Skin epidermis (tissue), 12 donors: Measurements from ENCODE around the gene DLX6.
A peak's percentile ranks its signal among the peaks of the same experiment; 100 is the strongest.

Experiments
- H3K27ac ChIP-seq, 21 experiments: fragments of 200-600 bp; sonication (generic) in 11 of 21; one replicate each; pipeline ENCODE4 v1.5.0; 2020; ENCODE audit warnings: mild to moderate bottlenecking in 3 of 21, inconsistent platforms in 2 of 21, moderate library complexity in 2 of 21
- H3K4me3 ChIP-seq, 7 experiments: fragments of 200-600 bp; sonication (generic) in 2 of 7; one replicate each; pipeline ENCODE4 v1.5.0; 2020; ENCODE audit warnings: inconsistent platforms in 2 of 7, mild to moderate bottlenecking in 2 of 7, moderate library complexity in 1 of 7

DLX6 gene

DNA sequence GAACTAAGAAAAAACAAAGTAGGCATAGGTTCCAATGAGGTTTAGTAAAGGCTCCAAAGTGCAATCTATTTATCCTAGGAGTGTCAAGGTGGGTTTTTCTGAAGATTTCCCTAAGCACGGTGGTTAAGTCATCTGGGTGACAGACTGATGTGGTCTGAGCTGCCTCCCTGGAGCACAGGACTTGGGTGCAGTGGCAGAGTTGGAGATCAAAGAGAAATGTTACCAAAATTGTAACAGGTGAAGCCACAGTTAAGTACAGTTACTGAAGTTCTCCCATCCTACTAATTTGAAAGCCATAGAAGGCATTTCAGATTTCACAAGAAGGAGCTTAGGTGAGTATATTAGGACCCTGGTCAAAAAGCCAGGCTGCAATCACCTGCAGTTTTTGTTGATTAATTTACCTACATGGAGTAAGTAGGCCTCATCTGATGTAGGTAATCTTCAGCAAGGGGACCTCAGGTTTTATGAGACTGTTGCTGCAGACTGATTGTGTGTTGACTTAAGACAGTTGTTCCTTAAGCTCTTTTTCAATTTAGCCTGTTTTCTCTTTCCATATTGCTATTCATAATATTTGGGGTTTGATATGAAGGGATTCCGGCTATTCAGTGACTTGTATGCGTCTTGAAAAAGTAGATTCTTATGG is 3.0 kb downstream of the DLX6 start:
- no peak overlapping the region for H3K4me3 ChIP-seq

DNA sequence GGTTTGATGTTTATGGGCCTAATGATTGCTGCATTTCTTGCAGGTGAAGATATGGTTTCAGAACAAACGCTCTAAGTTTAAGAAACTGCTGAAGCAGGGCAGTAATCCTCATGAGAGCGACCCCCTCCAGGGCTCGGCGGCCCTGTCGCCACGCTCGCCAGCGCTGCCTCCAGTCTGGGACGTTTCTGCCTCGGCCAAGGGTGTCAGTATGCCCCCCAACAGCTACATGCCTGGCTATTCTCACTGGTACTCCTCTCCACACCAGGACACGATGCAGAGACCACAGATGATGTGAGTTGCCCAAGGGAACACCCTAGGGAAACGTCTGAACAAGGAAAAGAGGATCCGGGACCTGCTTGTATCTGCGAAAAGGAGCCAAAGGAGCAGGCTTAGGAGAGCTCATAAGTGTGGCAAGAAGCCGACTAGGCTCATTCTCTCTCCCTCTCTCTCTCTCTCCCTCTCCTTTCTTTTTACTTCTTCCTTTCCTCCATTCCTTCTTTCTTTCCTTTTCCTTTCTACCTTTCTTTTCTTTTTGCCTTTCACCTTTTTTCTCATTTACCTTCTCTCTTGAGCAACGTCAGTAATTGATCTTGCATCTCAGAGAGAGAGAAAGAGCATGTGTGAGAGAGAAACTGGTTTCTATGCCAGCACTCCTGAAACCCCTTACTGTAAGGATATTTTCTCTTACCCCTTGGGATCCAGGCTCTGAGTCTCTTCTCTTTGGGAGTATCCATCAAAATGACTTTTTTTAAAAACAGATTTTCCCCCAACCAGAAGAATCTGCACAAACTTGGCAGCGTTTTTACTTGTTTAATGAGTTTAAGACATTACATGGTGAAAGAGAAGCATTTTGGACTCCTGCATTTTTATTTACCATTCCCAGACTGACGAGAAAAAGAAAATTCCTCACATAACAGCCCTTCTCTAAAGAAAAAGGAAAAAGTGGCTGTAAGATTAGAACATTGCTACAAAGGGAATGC is 4.7 kb downstream of the DLX6 start:
- H3K4me3 ChIP-seq = no peak overlapping the region
- H3K27ac ChIP-seq = no peak overlapping the region

More for the DNA sequence above, 3.0 kb downstream of the DLX6 start:
- no peak overlapping the region for H3K27ac ChIP-seq

DNA sequence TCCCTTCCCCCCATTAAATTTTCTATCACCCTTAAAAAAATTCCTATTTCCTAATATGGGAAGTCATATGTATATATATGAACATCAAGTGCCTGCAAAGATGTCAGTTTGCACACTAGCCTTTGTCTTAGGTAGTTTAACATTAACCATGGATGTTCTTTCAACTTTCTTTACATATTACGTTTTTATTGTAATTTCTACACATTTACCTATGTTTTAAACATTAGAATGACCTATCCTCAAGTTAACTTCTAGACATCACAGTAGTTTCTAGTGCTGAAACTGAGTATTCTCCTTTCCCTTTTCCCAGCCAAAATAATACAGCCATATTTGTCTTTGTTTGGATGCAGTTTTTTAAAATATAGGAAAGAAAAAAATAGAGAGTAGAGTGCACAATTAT is 5.8 kb downstream of the DLX6 start:
- Histone ChIP-seq H3K27ac (no peak overlapping the region), H3K4me3 (no peak overlapping the region)

DNA sequence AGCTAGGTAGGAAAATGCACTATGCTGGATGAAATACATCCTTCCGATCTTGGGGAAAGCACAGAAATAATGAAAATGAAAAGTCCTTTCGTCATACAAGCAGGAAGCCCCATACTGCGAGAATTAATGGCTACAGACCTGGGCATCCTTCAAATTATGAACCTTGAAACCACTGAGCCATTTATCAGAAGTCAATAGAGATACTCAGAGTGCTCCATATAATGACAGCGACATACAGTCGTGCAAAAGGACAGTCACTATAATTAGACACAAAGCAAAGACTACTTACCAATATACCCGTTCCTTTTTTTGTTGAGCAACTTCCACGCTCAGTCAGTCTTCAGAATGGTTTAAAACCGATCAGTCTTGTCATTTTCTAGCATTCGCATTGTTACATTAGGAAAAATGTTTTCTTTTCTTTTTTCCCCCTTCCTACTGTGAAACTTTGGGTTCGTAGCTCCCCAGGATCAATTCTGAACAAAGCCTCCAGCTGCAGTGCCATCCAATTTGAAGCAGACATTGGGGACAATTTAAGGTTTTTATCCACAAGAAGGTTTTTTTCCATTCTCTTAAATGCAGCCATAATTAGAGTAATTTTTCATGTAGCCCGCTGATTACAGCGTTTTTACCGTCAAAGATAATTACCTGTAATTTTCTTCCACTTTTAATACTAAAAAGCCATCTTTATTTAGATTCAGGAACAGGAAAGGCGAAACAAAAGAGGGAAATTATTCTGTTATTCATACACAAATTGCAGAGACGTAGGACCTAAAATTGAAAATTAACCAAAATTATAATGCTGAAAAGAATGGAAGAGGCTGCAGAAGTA is 6.4 kb downstream of the DLX6 start:
- Histone ChIP-seq H3K4me3 (no peak overlapping the region), H3K27ac (no peak overlapping the region)

DNA sequence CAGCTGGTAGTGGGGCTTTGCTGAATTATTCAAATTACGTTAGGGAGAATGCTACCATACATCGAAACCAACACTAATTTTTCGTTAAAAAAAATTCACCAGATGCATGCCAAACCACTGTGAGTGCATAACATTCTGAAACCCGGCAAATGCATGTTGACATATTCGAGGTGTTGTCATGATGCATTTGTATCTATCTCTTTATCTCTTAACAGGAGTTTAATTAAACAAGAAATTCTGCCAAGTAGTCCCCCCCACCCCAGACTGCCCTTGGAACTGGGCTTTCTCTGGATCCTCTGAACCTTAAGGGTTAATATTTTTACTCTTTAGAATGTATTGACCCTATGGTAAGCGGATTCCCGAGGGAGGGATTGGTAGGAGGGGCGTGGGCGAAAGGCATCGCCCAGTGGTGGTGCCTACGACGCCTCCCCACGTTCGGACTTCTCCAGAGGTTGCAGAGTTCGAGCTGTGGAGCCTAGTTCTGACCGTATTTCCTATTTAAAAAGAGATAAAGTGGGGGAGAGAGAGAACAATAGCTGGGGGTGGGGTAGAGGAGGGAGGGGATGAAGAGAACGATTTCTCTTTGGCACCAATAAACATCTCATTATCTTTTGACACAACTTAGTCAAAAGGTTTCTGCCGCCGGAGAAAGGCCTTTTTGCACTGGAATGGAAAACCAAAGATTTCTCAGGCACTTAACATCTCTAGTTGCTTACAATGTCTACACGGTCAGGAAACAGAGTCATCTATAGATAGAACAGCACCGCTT is 7.2 kb downstream of the DLX6 start:
- Histone ChIP-seq H3K4me3 (no peak overlapping the region), H3K27ac (no peak overlapping the region)

DNA sequence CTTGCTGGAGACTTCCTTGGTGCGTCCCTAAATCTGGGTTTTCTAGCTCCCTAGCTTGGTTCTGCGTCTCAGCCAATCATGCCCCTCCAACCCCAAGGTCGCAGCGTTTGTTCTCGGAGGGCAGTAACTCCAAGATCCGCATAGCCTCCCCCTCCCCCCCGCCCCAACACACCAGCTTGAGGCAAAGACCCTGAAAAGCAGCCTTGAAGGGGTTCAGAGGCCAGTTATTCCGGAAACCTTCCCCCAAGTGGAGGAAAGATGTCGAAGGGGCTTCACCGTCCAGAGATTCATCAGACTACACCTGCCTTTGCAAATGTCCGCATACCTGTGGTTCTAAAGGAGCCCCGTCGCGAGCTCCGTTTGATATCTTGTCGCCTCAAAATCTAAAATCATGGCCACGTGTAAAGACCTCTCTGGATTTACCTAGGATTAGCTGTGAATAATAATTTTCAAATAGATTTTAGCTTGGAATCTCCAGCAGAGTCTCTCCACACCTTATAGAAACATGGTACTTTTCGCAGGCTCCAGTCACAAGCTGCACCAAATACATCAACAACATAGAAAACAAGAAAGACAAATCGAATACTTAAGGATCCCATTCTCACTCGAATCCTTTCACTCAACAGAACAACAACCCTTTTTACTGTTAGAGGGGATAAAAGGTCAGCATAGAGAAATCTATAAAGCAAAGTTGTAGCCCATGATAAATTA is 7.9 kb downstream of the DLX6 start:
- H3K27ac ChIP-seq = no peak overlapping the region
- no peak overlapping the region for H3K4me3 ChIP-seq

DNA sequence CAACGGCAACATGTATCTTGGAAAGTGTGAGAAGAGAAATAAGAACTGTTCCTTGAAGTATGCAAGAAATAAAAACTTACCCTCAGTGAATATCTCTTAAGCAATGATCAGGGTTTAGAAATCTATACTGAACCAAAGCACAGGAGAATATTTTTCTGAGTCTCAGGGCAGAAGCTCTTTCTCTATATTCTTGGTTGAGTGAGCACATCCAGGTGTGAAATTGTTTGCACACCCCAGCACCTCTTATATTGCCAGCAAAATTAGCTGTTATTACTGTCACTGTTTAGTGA is 8.4 kb downstream of the DLX6 start:
- H3K27ac ChIP-seq = no peak overlapping the region
- H3K4me3 ChIP-seq = no peak overlapping the region

DNA sequence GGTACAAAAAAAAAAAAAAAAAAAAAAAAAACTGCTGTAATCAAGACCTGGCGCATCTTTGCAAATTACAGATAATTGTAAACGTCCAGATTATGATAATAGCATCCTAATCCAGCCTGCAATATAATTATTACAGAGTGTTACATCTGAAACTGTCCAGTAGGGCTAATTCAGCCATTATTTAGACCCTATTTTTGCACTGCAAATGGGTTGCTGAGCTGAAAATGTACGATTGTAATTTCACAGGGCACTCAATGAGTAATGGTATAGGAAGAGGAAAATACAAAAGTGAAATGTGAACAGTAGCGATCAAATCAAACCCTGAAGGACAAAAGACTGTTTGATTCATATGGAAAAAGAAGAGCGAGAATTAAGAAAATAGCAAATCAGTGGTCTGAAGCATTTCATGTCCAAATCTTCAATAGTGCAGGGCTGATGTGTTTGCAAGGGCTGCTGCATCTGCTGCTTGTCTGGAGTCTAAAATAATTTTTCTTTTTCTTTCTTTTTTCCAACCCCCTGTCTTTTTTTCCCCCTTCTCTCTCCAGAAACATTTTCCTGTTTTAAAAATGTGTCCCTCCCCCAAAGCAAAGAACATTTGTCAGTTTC is 8.9 kb downstream of the DLX6 start:
- Histone ChIP-seq H3K27ac (no peak overlapping the region), H3K4me3 (no peak overlapping the region)

DNA sequence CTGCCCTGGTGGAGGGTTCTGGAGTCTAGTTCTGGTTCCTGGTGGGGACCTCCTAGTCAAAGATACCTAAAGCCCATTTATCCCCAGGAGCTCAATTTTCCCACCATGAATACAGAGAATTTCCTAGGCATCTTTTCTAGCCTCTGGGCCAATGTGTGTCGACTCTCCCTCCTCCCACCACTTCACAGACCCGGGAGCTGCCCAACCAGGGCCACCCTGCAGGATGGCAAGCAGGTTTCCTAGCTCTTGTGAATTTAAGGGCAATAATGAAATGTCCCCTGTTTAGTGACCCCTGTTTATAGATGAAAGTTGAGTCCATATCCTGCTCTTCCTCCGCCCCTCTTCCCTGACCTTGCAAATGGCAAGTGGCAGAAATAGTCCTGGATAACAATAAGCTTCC is 9.9 kb downstream of the DLX6 start:
- H3K4me3 ChIP-seq = no peak overlapping the region

DNA sequence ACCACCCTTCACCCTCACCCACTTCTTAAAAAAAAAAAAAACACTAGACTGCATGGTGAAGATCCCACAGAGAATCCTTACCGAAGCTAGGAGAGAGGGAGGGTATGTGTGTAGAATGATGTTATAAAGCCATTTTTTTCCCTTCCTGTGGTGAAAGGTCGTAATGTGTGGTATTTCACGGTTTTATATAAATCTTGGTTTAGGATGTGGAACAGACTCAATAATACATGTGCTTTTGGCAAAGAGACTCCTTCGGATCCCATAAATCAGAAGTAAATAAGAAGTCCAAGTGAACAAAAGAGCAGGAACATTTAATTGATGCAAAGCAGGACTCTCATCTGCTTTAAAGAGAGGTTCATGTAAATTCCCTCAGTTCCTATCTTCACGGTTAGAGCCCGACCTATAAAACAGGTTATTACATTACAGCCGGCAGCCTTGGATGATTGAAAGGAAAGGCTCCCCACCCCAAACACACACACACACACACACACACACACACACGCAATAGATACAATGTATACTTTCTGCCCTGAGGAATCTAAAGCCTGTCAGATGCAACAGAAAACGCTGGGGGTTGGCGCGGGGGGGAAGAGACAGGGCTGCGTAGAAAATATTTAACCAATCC is 10.5 kb downstream of the DLX6 start:
- no peak overlapping the region for H3K4me3 ChIP-seq
- no peak overlapping the region for H3K27ac ChIP-seq

More for the DNA sequence above, 9.9 kb downstream of the DLX6 start:
- H3K27ac ChIP-seq = no peak overlapping the region

DNA sequence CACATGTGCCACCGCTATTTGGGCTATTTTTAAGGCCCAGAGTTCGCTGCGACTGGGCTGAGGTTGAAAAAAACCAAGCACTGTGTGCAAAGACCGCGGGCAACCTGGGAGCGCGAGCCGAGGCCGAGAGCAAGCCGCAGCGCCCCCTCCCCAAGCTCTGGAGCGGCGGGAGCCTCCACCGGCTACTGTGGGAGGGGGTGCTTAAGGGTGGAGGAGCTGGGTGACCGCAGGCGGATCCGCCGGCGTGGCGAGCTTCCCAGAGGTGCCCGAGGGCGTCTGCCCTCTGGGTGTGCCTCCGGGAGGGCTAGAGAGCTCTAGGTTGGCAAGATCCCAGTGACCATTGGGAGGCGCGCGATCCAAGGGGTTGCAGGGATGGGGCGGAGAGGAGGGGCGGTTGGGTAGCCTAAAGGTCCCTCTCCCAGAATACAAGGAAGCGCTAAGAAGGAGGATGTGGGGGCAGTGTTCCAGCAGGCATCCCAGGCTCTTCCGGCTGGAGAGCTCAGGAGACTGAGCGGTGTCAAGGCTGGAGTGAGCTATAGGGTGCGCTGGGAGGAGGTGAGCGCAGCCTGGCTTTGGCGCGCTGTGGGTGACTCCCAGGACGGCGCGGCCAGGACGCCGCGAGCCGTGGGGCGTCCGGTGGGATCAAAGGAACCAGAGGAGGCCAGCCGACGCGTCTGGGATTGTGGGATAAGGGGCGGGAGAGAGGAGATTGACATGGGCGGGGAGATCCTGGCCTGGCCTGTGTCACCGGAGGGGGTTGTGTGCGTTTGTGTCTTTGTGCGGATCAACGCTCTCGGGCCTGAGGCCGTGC is 11.2 kb downstream of the DLX6 start:
- no peak overlapping the region for H3K4me3 ChIP-seq
- peak overlapping the region in 1 of 21 experiments; percentile 17 for H3K27ac ChIP-seq

DNA sequence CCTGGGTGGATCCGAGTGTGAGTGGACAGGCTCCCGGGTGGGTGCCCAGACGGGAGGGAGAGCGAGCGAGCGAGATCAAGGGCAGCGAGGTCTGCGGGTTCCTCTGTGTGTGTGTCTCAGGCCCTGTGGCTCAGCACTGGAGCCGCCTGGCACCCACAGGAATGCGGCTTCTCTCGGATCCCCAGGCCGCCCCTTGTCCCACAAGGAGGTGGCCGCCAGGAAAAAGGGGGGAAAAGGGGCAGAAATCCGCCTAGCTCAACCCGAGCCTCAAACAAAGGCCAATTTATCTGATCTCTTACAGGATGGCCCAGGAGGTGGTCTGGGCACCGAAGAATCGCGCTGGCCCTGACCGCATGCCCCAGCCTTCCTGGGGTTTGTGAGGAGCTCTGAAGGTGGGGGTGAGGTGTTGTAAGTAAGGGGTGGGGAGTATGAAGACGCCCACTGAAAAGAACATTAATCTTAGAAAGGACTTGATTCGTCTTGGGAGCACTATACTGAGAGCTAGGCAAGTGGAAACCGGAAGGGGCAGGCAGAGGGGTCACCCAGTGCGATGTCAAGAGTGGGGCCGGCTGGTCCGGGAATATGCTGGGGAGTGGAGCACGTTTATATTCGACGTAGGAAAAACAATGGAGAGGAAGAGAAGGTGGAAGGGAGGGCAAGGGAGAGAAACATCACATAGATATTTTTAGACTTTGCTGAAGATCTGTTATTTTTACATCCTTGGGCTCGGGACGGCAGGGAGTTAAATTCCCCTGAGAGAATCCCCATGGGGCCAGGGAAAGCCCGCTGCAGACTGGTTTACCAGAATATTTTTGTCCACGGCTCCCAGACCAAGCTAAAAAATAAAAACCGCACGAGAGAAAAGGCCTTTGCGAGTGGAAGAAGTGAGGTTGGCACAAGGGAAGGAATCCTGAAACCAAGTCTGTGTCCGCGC is 12.1 kb downstream of the DLX6 start:
- peak overlapping the region in 1 of 21 experiments; percentile 18 for H3K27ac ChIP-seq
- no peak overlapping the region for H3K4me3 ChIP-seq

DNA sequence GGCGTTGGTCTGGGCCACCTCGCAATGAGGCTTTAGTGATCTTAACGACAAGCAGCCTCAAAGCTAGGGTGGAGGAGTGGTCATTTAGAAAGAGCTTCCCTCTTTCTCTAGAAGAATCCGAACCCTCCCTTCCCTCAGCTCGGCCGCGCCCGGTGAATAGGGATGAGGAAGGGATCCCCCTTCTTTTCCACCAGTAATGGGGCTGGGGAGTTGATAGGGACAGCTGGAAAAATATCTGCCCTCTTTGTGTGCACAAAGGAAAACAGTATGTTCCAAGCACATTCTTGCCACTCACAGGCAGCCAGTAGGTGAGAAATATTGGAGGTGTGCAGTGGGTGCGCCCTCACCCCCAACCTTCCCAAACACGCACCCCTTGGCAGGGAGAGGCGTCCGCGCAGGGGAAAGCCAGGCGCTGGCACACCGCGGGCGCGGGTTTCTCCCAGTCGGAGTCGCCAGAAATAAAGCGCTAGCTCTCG is 12.8 kb downstream of the DLX6 start:
- Histone ChIP-seq H3K4me3 (peak overlapping the region in 1 of 7 experiments; percentile 15), H3K27ac (no peak overlapping the region)

DNA sequence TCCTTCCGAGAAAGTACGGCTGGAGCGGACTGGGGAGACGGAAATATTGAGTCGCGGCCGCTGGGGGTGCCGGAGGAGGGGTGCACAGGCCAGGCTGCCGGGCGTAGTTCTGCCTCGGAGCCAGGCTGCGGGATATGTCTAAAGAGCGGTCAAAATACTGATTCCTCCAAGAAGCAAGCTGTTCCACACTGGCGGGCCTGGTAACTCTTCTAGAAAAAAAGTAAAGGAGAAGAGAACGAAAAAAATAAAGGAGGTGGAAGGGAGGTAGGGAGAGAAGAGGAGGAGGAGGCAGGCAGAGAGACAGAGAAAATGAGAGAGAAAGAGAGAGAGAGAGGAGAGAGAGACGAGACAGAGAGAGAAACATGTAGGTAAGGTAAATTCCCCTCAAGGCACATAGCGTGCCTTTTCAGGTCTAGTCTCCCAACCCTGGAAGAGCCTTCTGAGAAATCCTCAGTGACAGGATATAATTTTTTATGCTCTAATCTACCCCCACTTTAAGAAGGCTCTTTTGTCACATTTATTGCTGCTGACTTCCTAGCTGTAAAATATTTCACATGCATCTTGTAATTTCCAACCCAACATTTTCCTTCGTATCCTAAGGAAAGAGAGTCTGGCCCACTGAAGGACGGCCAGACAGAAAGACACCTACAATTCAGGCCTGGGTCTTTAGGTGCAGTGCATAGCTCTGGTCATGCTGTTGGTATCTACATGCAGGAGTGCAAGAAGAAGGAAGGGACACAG is 13.6 kb downstream of the DLX6 start:
- peak overlapping the region in 1 of 7 experiments; percentile 15 for H3K4me3 ChIP-seq
- no peak overlapping the region for H3K27ac ChIP-seq

DNA sequence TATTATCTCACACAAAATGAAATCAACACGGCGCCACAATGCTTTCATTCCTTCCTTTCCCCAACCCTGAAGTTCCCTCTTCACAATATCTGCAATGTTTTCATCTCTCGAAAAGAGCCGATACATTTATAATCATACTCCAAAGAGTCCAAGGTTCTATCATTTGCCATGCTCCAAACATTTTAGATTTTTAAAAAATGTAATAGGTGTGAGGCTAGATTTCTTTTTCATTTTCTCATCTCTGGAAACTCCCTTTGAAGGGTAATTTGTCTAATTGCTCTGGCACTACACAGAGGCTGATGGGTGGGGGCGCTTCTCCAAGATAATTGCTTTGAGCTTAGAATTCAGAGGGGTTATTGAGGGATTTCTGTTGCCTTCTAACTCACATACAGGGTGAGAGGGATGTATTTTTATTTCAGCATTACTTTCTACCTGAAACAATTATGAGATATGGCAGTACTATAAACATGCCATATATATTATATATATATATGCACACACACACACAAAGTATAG is 14.4 kb downstream of the DLX6 start:
- H3K27ac ChIP-seq = no peak overlapping the region
- H3K4me3 ChIP-seq = no peak overlapping the region
